HG03159 (cell line): Measurements from ENCODE around the gene TMEM11.

Source experiments
- ATAC-seq: cut with Tn5 transposase; IDR thresholded peaks from one replicate; pipeline ENCODE4 v1.9.1; 2021; ENCODE audit warnings: mild to moderate bottlenecking, moderate library complexity; ENCODE audit not compliant: unreplicated experiment

TMEM11 gene

DNA sequence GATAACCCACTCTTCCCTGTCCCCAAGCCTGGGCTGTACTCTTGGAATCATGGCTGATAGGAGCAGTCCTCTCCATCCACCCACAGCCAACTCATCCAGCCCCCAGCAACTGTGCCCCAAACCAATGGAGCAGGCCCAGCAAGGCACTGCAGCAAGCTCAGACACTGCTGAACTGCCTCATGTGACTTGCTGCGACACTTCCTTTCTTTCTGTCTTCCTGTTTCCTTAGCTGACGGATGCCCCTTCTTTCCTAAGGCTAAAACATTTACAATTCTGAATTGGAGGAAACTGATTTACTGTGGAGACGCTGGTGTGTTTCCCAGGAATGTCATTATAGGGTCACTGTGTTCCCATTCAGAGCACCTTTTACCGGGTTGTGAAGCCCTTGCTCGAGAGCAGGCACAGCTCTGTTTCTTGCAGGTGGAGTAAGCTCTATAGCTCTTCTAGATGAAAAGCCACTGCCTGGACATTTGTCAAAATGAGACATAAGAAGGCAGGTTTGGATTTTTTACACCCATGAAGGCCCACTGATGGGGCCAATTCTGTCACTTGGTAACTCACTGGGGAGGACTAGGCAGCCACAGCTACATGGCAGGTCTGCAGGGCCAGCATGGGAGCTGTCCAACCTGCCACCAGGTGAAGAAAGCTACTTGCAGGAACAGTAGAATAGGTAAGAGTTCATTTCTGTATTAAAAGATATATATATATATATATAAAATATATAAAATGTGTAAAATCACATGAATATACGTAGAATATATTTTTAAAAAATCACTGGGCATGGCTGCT, 27.4 kb downstream of the TMEM11 start:
- ATAC-seq, result no peak

DNA sequence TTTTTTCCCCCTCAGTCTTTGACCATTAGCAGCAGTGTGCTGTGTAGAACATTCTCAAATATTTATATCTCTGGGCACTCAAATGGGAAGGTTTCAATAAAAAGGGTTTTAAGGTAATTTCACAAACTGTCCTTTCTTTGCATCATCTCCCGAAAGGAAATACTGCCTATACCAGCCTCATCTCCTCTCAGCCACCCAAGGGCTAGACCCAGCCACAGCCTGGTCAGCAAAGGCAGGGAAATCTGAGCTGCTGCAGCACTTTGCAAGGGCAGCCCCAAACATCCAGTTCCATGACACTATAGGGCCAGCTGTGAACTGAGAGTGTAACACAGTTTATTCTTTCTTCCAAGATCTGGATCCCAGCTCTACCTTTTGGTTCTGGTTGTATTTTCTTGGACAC, 28.9 kb downstream of the TMEM11 start:
- ATAC-seq, result no peak

DNA sequence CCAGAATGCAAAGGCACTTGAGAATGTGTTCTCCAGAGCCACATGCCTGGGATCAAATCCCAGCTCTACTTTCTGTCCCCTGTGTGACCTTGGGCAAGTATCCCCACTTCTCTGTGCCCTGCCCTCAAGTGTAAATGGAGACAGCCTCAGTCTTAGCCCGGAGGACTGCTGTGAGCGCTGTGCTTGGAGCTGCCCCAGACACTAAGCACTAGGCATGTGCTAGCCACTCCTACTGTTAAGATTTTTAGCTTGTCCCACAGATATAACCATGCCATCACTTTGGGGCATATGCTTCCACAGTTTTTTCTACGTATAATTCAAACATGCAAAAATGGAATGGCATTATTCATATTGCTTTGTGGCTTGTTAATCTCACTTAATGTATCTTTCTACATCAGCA, 29.4 kb downstream of the TMEM11 start:
- ATAC-seq, result no peak

DNA sequence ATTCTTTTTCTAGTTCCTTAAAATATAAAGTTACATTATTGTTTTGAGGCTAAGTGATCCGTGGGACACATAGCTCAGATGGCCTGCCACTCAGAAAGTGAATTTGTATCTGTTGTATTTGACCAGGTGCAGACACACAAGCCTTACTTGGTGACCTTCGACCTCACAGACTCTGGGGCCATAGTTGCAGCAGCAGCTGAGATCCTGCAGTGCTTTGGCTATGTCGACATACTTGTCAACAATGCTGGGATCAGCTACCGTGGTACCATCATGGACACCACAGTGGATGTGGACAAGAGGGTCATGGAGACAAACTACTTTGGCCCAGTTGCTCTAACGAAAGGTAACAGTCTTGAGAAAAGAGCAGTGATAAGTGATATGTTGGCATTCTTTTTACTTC, 30.5 kb downstream of the TMEM11 start:
- ATAC-seq, result no peak

DNA sequence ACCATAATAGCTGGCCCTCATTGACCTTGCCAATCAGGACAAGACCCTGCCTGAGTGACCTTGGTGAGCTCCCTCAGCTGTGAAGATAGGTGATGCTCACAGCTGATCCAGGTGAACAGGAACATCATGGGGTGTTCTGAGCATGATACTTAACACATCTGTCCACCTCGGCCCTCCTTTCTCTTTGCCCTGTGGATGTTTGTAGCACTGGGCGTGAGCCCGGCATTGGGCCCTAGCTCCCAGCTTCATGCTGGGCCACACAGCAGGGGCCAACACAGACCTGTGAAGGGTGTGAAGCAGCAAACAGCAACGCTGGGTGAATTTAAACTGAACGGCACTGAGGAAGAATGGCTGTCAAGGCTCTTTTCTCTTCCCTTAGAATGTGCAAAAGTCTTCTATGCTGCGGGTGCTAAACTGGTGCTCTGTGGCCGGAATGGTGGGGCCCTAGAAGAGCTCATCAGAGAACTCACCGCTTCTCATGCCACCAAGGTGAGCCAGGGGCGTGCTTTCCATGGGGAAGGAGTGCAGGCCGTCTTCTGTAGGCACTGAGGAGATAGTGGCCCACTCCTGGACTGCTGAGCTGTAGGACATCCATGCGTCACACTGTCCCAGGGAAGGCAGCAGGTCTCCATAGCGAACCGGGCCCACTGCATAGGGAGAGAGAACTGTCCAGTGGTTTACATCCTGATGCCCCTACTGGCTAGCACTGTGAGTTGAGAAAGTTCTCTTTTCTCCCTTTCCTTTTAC, 35.9 kb downstream of the TMEM11 start:
- no peak for ATAC-seq

DNA sequence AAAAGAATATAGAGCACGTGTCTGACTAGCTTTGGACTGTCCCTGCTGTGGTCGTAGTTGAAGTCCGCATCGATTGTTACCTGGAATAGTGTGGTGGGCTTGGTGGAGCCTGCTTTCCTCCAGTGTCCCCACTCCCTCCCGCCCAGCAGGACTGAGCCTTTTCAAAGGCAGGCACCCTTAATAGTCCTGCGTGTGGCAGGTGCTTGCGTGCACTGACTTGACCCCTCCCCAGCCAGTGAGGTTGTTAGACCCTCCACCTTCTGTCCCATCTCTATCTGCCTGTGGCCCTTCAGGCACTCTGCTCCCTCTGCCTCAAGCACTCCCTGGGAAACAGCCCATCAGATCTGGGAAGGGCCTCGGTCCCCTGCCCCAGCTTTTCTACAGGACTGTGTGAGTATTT, 36.6 kb downstream of the TMEM11 start:
- no peak for ATAC-seq

DNA sequence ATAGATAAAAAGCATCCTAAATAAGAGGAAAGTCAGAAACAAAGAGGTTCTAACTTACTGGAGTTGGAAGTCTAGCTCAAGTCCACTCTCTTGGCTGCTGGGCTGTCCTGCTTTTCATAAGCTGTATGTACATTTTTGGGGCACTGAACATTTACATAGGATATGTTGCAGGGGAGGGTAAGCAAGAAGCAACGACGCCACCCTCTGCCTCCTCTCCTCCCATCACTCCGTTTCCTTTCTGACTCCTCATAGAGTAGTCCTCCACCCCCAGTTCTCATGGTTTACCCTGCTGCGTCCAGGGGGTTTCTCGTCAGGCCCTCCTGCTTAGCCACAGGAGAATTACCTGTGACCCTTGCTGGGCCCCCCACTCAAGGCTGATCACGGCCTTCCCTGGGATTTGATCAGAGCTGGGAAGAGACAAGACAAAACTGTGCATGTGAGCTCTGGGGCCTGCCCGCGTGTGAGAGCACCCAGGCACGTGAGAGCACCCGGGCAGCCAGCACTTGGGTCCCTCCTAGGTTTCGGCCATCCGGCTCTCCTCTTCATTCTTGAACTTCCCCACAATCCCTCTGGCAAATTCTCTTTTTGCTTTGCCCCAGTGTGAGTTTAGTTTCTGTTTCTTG, 37.1 kb downstream of the TMEM11 start:
- ATAC-seq, result no peak

DNA sequence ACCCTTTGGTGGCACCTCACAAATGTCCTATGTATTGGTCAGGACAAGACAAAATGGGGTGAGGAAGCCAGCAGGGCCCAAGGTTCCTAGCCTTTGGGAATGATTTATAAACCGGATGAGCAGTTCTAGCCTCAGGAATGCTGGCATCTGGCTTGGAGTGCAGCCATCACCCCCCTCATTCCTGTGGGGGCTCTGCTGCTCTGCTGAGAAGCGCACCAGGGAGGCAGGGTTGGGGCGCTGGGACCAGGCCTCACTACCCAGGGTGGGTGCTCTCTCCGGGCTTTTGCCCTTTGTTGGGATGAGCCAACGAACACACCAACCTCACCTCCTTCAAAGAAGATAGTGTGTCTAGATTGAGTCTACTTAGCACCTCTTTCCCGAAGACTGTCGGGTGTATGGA, 39.2 kb downstream of the TMEM11 start:
- no peak for ATAC-seq

DNA sequence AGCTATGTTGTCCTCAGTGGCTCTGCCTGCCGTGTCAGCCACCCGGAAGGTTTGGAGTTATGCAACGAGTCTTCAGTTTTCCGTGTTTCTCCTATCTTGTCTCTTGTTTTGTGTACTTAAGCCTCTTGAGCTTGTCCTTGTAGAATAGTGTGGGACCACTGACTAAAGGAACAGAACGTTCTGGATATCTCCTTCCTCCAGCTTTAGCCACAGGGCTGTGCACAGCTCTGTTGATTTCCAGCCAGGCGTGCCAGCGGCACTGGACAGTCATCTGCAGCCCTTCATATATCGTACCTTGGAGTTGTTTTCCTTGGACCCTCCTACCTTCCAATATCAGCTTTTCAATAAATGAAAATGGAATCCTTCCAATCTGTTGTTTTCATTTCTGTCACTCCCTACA, 39.8 kb downstream of the TMEM11 start:
- no peak for ATAC-seq

DNA sequence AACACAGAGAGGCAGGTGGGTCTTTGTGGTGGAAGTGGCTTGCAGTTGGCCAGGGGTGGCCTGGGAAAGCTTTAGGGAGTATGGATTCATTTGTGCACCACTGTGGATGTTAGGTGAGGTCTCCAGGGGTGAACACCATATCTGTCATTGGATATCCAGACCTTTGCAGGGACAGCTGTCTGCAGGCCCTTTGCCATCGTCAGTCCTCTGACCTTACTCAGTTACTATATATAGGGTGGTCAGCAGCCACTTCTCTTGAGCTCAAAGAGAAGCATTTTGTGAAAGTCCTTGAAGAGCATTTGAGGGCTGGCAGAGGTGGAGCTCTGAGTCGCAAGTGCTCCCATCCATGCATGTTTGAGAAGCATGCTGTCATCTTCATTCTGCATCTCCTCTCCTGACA, 40.4 kb downstream of the TMEM11 start:
- ATAC-seq, result no peak

DNA sequence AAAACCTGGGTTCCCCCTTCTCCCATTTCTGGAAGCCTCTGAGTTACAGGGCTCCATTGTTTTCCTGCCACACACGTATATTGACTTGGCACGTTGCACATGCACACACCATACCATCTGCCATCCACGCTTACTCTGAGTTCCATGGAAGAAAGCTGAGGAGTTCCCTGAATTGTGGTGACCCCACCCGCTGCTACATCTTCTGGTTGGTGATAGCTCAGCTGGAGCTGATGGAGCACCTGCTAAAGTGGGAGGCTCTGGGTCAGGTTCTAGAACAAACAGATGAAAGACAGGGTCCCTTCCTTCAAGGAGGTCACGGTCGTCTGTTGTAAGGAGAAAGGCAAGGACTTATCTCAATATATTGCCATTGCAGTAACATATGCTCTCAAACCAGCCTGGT, 41.1 kb downstream of the TMEM11 start:
- no peak for ATAC-seq

DNA sequence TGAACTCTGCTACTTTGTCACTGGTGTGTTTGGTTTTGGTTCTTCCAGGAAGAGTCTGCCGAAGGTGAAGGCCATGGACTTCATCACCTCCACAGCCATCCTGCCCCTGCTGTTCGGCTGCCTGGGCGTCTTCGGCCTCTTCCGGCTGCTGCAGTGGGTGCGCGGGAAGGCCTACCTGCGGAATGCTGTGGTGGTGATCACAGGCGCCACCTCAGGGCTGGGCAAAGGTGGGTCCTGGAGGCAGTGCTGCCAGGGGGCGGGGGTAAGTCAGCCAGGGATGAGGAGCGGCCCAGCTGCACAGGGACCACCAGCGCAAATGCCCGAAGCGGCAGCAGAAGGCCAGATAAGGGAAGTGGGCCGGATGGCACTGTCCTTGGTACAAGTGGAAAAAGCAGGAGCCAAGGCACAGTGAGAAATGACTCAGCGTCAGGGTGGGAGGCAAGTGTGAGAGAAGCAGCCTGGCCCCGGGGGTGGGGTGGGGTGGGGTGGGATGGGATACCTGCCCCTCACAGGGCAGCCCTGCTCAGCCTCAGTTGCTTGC, 41.9 kb downstream of the TMEM11 start:
- no peak for ATAC-seq

DNA sequence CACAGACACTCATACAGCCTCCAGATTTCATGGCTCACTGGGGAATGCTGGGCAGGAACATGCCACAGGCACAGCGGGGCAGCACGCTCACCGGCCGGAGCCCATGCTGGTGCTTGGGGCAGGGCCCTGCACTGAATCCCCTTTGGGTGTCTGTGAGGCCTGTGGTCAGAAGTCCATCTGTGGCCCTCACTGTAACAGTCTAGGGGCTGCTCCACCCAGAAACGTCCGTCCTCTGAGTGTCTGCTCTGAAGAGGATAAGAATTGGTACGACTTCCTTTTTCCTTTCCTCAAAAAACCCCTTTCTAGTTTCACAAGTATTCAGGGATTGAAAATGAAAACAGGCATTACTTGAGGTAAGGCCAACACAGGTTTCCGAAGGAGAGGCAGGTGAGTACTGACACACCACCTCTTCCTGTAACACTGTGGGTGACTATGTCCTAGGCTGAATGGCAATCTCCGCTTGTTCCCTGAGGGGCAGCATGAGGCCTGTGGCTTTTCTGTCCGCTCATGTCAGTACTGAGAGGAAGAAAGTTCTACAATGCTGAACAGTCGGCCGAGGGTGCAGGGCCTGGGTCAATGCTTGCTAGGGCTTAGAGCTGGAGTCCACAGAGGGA, 42.5 kb downstream of the TMEM11 start:
- ATAC-seq, result peak; percentile 66

DNA sequence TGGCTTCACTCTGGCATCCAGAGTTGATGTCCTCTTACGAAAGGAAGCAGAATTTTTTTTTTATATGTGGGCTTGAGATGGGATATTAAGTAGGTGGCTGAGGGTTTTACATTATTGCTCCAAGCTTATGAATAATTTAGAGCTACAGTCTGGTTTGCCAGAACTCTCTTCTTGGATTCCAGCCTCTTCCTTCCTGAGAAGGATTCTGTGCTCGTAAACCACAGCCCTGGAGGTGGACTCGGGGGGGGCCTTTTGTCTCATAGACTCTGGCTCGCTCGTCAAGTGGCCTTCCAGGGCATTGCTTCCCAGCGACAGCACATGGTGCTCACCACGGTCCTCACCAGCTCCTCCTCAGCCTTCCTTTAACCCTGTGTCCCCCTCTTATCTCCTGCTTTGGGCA, 43.2 kb downstream of the TMEM11 start:
- ATAC-seq, result no peak

DNA sequence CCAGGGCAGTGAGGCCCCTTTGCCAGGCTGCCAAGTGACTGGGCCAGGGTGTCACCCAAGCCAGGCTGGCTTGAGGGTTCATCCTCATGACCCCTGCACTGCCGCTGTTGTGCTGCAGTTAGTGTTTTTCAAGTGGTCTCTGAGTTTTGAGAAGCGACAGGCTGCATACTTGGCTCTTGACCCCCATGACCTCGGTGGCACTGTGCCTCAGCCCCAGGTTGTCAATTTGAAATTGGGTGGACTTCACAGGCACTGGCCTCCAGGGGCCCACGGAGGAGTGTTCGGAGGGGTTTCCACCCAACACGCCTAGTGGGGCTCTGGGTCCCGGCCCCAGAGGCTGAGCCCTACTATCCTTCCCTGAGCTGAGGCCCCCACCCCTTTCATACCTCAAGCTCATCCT, 44.5 kb downstream of the TMEM11 start:
- ATAC-seq, result no peak

DNA sequence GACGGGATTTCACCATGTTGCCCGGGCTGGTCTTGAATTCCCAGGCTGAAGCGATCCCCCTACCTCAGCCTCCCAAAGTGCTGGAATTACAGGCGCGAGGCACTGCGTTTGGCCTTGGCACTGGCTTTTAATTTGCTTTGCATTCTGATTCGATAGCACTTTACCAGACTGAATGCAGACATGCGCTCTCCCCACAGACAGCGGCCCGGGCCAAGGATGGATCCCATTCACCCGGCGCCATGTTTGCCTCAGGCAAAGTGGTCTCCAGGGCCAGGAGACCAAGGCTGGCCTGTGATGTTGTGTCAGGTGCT, 45.5 kb downstream of the TMEM11 start:
- ATAC-seq, result no peak

DNA sequence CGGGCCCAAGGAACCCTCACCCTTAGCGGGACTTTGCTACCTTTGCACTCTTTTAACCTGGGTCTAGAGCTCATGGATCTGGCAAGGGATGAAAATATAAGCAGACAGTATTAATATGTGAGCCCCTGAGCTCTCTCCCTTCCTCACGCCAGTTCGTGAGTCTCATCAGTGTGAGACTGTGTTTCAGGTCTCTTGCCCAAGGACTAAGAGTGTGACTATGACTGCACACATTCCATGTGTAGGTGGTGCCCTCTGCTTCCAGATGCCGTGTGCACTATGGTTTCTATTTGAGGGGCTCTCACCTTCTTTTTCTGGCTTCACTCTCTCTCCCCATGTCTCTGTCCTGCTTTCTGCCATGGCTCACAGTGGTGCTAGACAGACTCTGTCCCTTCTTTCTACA, 46.7 kb downstream of the TMEM11 start:
- ATAC-seq, result no peak

DNA sequence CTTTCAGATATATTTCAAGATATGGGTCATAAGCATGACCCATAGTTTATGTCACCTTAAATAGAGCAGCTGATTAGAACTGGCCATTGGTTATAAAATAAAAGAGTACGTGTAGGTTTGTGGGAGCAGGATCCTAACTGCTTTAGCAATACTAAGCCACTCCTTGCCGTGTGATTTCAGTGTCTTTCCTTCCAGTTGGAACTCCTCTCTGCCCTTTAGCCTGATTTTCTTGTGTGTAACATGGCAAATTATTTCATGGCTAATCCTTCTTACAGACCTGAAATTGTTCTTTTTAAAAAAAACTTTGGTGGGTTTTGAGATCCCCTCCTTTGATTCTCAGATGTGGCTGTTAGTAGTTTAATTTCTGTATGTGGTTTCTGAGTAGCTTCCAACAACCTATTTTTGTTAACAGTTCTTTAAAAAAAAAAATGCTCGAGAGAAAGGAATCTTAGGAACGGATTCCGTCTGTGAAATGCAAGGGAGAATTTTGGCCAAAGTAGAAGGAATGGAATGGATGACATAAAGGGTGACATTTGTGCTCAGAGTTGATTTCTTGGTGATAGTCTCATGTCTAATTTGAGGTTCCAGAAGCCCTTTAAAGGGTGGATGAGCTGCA, 47.3 kb downstream of the TMEM11 start:
- ATAC-seq, result no peak

DNA sequence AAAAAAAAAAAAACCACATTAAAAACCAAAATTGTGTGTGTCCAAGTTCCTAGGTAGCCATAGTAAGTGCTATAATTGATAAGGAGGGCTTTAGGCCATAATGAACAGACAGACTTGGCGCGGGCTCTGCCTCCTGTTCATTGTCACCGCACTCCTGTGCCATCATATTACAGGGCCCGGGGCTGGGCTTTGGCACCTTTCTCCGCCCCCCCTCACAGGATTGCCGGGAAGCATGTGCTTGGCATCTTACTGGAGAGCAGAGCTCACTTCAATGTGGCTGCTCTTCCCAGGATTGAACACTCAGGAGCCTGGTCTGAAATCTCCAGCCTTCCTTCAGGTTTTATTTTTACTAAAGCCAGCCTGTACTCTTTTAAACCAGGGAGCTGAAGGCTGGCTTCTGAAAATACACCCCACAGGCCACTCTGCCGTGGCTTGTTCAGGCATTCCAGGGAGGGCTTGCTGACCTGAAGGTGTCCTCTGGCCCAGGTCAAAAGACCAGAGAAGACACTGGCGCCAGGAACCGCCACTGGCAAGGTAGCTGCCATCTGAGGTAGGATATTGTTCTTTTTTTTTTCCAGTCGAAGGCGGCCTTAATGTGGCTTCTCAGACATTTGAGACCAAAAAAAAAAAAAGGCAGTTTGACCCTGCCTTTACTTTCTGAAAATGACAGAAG, 47.9 kb downstream of the TMEM11 start:
- no peak for ATAC-seq

DNA sequence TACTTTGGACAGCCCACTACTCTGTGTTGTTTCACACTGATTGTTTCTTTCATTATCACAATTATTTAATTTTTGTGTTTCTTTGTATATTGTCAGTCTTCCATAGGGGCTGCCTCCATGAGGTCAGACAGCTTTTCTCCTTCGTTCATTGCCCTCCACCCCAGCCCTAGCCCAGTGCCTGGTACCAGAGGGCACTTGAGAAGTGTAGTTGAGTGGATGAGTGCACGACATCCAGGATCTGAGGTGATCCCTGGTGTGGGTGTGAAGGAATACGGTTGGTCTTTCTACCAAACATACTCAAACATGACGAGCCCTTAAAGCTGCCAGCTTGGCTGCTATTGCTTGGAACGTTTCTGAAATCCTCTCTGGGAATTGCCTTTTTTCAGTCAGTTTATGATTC, 49.3 kb downstream of the TMEM11 start:
- no peak for ATAC-seq

DNA sequence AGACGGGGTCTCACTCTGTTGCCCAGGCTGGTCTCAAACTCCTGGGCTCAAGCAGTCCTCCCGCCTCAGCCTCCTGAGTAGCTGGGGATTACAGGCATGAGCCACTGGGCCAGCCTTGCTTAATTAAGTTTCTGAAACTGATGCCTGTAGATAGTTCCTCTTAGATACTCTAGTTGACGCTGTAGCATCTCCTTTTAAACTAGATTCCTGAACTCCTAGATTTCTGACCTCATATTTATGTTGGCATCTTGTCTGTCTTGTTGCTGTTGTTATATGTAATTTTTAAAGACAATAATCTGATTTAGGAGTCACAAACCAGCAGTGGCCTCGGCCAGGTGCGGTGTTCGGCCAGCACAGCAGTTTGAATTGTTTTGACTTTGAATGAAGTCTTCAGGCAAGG, 49.7 kb downstream of the TMEM11 start:
- no peak for ATAC-seq
